NCI-H2081 (cell line): ENCODE results near the gene LLCFC1.
"Not testable (repeated sequence)": the region's sequence is repeated elsewhere in the genome, so short reads cannot be mapped to it uniquely, and the experiment has no call there.

Experiments
- DNase-seq, 2 experiments: peaks; one replicate each; lab custom pipeline; 2025; lab: John Stamatoyannopoulos, UW

The LLCFC1 gene

DNA sequence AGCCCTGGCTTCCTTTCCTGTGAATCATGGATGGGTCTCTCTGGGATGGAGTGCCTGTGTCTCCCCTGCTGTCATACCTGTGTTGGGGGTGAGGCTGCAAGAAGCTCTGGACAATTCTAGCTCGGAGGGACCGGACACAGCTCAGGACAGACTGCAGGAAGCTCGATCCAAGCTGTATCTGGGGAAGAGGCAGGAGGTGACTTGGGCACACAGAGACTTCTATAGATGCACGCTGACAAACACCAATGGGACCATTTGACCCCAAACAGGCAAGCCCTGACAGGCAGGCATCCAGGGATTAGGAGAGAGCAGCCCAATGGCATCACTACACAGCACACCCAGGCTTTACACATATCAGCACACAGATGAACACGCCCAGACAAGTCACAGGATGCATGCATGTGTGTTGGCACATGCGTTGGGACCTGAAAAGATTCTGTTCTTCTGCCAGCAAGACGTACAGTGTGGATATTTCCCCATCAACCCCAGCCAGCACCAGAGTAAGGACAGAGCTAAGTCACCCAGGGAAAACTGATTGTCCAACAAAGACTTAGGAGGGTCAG is 4.5 kb downstream of the LLCFC1 start:
- DNase-seq, result no peak

DNA sequence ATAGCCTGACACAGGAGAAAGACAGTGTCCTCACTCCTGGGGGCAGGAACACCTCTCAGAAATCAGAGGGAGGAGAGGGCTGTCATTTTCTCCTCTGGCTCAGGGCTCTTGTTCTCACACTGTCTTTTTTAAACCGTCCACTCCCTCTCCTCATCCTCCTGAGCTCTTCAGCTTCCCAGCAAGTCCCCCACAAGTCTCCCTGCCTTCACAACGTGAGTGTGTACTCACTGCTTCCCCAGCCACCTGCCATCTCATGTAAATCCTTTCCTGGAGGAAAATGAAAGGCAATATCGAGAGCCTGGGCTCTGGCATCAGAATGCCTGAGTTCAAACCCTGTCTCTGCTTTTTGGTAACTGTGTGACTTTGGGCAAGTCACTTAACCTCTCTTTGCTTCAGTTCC is 5.7 kb downstream of the LLCFC1 start:
- DNase-seq, result no peak

DNA sequence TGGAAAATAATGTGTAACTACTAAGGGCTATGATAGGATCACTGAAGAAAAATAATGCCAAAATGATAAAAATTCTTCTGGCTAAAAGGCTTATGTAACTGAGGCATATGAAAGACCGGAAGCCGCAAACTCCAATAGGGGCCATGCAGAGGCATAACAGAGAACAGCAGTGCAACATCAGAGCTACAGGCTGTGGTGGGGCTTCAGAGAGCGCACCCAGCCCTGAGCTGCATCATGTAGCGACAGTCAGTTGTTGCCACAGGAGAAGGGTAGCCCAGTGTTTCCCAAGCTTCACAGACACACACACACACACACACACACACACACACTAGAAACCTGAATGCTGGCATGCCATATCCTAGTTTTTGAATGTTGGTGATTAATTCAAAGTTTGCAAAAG is 9.3 kb downstream of the LLCFC1 start:
- no peak for DNase-seq

DNA sequence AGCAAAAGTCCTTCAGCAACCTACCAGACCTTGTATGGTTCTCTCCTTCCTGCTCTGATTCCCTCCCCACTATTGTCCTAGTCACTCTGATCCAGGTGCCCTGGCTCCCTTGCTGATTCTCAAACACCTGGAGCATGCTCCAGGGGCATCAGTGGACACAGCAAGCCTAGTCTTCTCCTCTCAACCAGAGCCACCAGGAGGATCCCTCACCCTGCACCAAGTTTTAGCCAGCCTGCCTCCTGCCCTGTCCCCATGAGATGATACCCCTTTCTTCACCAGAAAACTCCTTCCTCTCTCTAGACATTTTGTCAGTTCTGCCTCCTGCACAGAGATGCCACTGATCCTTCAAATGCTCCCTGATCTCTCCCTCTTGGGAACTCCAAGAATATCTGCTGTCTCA is 11.0 kb downstream of the LLCFC1 start:
- no peak for DNase-seq

DNA sequence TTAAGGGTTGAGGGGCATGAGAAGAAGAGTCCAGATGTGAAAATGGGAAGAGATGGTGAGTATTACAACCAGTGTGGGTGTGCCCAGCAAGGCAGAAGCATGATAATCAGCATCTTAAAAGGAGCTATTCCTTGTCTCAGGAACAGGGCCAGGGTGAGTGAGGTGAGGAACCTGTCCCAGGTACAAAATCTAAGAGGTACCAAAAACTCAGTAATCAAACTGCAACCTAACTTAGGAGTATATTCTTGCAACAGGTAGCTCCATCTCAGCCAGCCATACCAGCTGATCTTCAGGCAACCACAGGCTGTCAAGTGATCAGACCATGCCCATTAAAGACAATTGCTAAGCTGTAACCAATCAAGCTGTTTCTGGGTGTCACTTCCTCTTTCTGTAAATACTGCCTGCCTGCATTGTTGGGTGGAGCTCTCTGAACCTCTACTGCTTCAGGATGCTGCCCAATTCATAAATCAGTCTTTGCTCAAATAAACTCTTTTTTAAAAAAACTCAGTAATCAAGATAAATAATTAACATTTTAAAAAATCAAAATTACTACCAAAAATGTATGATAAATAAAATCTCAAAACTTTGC is 15.5 kb downstream of the LLCFC1 start:
- DNase-seq, result no peak

DNA sequence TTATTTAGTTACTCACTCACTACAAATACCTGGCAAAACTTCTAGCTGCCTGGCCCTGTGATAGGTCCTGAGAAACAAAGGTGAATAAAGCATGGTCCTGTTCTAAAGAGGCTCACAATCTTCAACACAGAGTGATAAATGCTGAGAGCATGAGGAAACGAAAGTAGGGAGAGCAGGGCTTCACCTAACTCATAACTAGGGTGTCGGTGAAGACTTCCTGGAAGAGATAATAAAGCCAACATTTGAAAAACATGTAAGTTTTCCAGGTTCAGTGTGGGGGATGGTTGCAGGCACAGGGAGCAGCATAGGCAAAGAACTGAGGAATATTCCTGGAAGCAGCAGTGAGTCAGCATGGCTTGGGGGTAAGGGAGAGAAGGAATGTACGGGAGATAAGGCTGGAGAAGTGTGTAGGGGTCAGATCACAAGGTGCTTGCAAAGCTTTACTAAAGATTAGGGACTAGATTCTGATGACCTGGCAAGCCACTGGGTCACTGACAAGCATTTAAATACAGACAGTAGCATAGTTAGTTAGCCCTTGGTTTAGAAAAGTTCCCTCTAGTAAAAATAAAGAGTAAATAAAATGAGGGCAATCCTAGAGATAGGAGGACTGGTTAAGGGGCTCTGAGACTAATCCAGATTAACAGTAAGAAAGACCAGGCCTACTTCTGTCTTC is 17.8 kb downstream of the LLCFC1 start:
- no peak for DNase-seq

DNA sequence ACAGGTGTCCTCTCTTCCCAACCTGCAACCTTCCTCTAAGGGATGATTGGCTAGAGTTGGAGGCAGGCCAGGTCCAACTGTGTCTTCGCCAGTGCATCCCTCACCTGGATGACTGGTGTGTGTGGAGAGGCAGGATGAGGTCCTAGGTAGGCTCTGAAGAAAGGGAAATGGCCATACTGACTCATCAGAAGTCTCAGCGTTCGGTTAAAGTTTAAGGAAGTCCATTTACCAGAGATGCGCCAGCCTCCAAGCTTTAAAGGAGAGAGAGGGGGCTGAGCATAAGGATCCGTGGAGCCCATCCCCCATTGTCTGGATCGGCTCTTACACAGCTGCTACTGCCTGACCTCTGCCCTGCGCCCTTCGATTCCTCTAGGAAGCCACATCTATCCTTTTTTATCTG is 18.4 kb downstream of the LLCFC1 start:
- no peak for DNase-seq

DNA sequence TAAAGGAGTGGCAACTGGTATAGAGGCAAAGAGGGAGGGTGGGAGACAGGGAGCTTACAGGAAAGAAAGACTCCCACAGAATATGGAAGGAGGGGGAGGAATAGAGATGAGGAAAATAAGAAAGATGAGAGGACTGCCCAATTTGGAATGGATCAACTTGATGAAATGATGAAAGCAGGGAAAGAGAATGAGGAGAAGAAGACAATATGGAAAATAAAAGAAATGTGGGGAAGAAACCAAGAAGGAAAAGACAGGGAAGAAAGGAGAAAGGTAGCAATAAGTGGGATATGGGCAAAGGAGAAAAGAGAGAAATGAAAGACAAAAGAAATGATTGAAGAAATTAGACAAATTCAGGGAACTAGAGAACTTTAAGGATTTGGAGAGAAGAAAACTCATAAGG is 19.9 kb downstream of the LLCFC1 start:
- DNase-seq, result no peak

DNA sequence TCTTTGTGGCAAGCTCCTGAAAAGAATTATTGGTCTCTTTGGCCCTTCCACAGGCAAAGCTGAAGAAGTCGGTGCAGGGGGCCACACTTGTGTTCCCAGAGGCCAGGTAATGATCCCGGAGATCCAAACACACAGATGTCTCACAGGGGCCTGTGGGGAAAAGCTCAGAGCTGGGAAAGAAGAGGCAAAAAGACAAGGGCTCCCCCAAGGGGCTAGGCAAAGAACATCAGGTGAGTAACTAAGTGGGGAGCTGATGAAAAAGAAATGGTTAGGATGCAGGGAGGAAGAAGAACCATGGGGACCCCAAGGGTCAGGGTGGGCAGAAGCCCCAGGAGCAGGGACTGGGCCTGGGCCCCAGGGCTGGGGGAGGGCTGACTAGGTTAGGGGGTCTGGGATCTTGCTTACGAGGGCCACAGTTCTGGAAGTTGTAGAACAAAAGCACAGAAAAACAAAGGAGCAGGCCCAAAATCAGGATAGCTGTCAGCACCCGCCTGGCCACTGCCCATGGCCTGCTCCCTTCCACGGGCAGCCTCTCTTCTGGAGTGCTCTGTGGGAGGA is 21.8 kb downstream of the LLCFC1 start:
- no peak for DNase-seq

DNA sequence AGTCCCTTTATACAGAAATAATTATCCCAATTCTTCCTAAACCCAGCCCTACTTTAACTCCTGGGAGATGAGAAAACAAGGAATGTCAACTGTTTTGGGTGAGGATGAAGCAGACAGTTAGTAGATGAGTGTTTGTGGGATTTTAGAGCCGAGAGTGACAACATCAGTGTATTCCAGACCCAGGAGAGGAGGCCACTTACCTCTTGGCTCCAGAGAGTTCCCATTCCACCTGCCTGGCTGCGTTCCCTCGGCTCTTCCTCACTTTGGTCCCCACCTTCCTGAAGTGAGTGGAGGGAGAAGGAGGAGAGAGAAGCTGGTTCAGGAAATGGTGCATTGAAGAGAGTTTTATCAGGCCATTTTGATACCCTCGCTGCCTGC is 22.3 kb downstream of the LLCFC1 start:
- no peak for DNase-seq

DNA sequence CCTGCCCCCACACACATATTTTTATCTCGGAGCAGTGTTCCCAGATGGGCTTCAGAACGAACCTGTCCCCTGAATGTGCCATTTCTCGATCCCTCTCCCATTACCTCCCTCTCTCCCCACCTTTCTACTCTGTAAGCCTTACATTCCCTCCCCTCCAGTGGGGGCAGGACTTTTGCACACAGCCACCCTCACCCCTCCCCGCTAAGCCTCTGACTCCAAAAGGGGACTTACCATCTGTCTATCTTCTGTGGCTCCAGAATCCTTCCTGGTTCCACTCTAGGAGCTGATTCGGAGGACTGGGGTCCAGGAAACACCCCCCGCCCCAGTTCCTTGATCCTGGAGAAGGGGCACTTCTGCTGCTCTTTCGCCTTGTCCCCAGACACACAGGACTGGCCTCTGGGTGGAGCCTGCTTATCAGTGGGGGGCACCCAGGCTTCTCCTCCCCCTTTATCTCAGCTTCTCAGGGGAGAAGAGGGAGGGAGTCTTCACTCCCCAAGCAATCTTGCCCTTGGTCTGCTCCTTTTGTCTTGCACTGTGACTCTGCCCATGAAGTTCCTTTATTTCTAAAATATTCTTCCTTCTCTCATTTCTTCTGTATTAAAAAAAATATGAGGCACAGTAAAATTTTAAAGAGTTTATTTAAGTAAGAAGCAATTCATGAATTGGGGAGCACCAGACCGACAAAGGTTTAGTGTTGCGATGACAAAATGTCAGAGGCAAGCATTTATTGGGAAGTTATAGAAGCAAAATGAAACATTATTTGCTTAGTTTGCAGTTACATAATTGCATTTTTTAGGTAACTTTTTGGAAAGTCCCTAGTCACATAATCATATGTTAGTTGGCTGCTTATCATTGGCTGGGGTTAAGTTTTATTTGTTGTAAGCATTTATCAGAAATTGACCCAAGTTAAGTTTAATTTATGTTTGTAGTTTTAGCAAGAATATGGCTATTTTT is 23.0 kb downstream of the LLCFC1 start, which contains the start of gene KEL:
Gene KEL, minus strand, starts transcription at position 391 of the 954 bp plus-strand sequence. Its CDS starts 157 bp downstream, at position 234.
- DNase-seq, result no peak

DNA sequence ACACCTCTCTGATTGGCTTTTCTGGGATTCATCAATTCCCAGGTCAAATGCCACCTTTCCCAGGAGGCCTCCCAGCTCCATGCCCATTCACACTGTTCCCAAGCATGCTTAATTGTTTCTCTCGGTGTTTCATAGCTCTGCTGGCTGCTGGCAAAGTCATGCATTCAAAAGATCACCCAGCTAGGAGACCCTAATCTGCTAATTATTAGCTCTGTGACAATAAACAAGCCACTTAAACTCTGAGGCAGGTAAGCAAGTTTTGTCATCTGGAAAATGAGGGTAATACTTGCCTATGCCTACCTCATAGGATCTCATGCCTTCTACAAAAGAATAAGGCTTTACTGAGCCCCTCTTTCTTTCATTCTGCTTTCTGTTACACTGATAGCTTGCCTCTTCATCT is 23.7 kb downstream of the LLCFC1 start:
- DNase-seq, result no peak

DNA sequence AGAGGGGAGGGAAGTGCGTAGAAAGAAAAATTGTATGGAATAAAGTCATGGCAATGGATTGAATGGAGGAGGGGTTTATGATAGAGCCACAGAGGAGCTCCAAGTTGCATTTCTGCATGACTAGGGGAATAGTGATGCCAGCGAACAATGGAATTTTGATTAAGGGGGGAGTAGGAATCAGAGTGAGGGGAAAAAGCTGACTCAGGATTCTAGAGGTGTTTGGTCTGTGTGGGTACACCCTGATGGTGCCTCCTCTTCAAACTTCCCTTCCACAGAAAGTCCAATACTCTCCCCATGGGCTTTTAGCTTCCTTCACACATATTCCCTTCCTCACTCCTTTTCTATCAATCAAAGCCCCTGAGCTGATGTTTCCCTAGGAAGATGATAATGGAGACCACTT is 24.7 kb downstream of the LLCFC1 start:
- DNase-seq, result no peak

DNA sequence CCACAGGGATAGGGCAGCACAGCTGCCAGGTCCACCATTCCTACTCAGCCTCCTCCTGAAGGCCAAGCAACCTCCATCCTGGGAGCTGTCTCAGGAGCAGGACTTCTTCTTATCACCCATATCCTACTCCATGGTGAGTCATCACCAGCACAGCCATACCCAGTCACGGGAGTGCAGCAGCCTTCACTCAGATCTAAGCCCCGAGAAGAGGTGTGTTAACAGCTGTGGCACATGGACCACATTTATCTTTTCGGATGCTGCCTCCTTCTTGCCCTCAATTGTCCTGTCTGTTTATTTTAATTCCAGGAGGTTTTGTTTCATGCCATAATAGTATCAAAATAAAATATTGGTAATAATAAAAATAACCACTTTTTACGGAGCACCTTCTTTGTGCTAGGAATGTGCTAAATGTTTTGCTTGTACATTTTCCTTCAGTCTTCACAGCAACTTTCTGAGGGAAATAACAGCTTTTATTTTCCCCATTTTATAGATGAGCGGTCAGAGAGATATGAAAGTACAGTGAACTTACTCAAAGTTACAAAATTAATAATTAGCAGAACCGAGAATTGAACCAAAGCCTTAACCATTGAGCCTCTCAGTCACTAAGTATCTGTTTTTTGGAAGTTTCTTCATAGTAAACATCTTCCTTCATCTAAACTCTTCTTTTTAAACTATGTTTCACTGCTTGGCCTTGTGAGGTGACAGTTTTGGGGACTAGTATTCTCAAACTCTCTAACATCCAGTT is 25.4 kb downstream of the LLCFC1 start:
- no peak for DNase-seq

DNA sequence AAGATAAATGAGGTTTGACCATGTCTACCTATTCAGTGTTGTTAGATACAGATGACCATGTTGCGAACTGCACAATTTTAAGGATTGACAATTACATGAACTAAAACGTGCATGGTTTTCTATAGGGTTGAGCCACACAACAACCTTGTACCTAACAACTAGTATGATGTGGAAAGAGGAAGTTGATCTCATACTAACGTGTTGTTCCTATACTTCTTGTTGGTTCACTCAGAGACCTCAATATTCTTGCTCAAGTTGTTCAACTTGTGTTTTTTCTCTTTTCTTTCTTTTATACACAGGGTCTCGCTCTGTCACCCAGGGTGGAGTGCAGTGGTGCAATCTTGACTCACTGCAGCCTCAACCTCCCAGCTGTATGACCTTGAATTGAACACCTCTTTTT is 28.9 kb downstream of the LLCFC1 start:
- DNase-seq, result no peak

DNA sequence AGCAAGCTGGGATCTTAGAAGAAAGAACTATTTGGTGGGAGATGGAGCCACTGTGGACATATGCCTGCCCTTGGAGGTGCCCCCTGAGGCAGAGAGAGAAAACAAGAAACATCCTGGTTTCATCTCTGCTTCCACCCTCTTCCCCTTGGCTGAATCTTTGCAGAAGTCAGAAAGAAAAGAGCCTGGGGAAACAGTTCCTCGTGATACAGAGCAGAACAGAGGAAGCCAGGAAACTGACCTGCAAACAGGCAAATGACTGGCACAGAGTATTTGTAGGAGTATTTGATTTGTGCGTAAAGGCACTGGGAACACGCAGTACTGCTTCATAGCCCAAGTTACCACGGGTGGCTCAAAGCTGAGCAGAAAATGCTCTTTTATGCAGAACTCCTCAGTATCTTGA is 29.9 kb downstream of the LLCFC1 start:
- no peak for DNase-seq

DNA sequence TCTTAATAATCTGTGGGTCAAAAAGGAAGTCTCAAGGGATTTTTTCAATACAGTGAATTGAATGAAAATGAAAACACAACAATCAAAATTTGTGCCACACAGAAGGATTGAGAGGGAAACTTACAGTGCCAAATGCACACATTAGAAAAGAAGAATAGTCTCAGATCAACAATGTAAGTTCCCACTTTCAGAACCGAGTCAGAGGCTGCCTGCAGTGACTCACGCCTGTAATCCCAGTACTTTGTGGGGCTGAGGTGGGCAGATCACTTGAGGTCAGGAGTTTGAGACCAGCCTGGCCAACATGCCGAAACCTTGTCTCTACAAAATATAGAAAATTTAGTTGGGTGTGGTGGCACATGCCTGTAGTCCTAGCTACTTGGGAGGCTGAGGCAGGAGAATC is 35.3 kb downstream of the LLCFC1 start:
- DNase-seq, result no peak

DNA sequence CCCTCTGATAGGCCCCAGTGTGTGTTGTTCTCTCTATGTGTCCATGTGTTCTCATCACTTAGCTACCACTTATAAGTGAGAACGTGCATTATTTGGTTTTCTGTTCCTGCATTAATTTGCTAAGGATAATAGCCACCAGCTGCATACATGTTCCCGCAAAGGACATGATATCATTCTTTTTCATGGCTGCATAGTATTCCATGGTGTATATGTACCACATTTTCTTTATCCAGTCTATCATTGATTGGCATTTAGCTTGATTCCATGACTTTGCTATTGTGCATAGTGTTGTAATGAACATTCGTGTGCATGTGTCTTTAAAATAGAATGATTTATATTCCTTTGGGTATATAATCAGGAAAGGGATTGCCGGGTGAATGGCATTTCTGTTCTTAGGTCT is 39.1 kb downstream of the LLCFC1 start:
- DNase-seq, result not testable (repeated sequence)

DNA sequence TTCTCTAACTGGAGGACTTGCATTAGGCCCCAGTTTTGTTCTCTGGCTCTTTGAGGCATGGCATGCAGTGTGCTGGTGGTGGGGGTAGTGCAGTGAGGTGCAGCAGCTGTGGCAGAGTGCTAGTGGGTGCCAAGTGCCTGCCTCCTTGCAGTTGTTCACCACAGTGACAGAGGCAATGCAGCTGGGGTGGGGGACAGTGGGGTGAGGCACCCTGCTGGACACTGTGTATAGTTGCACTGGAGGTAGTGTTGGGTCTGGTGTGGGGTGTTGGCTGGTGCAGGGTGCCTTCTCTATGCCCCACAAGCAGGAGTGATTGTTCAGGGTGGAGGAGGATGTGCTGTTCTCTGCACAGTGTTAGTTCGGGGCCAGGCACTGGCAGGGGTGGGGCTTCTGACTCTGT is 44.5 kb downstream of the LLCFC1 start:
- no peak for DNase-seq

DNA sequence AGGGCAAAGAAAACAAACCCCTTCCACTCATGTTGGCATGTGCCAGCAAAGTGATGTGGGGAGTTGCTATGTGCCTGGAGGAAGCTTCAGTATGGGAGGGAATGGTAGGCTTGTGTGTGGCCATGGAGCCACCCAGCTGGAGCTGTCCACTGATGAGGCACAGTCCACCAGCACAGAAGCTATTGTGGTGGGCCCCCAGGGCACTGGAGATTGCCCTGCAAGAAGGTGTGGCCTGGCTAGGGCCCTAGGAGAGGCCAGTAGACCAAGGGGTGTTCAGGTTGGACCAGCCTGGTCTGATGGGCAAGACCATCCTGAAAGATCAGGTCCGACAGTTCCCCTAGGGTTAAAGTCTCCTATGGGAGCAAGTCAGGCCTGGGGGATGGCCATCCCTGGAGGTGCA is 45.0 kb downstream of the LLCFC1 start:
- no peak for DNase-seq
